Subcutaneous adipose tissue (tissue), 4 donors: Measurements from ENCODE around the gene AIP. TPM values are rescaled to one million over a fixed set of nuclear protein-coding genes. Genes with fewer than 3 reads are reported as not detected.

ENCODE experiments used
- total RNA-seq, 4 donors: library from RNA; depleted of rRNA; stranded (reverse); fragments of >200 nt; gene quantifications; one replicate each; pipeline ENCODE4 v1.1.0, GENCODE V29; 2016
- TF ChIP-seq, protein P1 (sequence below): fragments of 450-650 bp; IDR thresholded peaks from one replicate; pipeline ENCODE4 v1.5.1; 2016; ENCODE audit warnings: low read depth, mild to moderate bottlenecking, control low read depth, antibody characterized with exemption, moderate library complexity

AIP gene
- total RNA-seq, 4 donors from 2014 or later, result 48.6 to 77.3 (median 64.9) TPM

GRCh38 chr11:67441731-67442351 lies 41.0 kb upstream of the AIP start:
- TF ChIP-seq, protein P1, sequence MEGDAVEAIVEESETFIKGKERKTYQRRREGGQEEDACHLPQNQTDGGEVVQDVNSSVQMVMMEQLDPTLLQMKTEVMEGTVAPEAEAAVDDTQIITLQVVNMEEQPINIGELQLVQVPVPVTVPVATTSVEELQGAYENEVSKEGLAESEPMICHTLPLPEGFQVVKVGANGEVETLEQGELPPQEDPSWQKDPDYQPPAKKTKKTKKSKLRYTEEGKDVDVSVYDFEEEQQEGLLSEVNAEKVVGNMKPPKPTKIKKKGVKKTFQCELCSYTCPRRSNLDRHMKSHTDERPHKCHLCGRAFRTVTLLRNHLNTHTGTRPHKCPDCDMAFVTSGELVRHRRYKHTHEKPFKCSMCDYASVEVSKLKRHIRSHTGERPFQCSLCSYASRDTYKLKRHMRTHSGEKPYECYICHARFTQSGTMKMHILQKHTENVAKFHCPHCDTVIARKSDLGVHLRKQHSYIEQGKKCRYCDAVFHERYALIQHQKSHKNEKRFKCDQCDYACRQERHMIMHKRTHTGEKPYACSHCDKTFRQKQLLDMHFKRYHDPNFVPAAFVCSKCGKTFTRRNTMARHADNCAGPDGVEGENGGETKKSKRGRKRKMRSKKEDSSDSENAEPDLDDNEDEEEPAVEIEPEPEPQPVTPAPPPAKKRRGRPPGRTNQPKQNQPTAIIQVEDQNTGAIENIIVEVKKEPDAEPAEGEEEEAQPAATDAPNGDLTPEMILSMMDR, result no peak

DNA sequence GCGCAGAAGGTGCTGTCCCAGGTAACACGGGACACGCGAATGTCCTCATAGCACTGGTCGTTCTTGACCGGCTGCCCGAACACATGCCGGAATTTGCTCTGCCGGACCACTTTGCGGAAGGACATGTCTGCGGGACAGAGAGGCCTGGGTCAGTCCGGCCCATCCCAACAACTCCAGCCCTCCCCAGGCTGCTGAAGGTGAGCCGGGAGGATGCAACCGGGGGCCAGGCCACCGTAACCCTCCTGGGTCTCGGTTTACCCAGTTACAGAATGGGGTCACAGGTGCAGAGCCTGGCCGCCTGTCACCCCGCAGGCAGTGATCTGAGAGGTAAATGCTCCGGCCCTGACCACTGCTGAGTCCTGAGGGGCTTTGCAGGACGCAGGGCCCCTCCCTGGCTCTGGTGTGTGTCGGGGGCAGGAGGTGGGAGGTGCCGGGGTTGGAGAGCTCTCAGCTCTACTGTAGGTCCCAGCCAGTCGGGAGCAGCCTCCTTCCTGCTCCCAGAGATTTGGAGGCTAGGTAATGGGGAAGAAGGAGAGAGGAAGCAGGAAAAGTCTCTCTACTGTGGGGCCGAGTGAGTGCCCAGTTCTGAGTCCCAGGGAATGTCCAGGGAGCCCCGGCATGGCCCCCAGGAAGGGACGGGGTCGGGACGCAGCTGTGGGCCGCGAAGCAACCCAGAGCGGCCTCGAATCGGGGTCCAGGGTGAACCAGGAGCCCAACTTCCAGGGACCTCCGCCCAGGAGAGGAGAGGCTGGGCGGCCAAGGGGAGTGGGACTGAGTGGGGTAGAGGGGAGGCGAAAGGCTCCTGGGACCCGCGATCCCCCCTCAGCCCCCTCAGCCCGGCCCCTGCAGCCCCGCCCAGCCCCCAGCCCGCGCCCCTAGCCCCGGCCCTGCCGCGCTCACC lies 40.1 kb upstream of the AIP start:
- TF ChIP-seq, protein P1, result no peak

- TF ChIP-seq, protein P1, result no peak
Observed at GRCh38 chr11:67445515-67445914, 37.3 kb upstream of the AIP start.

DNA sequence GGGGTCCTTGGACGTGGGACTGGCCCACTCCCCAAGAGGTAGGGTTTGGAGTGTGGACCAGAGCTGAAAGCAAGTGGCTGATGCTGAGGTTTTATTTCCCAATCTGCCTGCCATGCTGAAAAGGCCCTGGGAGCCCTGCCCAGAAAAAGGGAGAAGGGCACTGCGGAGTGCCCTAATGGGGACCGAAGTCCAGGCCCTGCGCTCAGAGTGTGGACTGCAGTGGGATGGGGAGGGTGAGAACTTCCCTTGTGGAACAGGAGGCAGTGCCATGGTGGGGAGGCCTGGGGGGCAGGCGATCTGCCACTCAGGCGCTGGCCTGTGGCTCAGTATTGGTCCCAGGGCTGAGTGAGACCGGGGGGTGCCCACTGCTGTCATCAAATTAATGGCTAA lies 34.6 kb upstream of the AIP start:
- TF ChIP-seq, protein P1, result no peak

DNA sequence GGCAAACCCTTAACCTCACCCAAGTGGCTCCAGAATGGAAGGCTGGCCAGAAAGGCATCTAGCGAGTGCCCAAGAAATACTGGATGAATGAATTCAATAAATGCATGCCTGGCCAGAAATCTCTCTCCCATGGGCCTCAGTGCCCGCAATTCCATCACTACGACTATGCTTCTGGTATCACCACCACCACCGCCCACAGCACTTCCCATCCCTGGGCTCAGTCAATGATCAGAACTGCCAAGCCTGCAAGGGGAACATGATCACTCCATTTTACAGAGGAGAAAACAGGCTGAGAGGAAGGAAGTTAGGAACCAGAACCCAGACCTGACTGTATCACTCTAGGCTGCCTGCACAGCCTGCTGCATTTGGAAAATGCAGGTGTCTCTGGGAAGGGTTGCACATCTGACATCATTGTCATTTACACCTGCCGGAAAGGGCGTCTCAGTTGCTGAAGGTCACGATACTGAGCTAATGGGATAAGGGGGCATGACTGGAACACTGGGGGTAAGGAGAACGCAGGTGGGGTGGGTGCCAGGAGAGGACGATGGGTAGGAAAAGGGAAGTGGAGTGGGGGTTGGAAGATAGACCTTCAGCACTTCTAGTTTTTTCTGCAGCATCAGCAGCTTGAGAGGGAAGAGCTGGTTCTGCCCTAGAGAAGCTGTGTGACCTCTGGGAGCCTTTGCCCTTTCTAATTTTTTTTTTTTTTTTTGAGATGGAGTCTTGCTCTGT lies 33.5 kb upstream of the AIP start:
- TF ChIP-seq, protein P1, result no peak

GRCh38 chr11:67450796-67451657 lies 31.8 kb upstream of the AIP start:
- TF ChIP-seq, protein P1, result no peak
